ENCODE data around the gene PRM2.

DNA sequence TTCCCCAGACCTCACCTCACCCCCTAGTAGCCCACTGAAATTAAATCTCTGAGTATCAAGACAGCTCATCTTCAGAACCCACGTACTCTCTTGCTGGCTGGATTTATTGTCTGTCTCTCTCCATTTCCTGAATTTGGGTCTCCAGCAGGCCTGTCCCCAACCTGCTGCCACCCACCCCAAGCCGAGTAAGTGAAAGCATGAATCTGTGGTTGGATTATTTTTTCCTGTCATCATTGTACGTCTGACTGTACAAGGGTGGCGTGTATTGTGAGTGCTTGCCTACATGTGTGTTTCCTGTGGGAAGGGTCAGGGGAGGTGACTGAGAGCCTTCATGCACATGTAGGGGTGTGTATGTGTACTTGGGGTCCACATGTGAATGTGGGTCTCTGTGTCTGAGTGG, 12.5 kb downstream of the PRM2 start:
- no peak for TF ChIP-seq TCF12 (IDR thresholded peaks at IDR 0.05; ENCODE audit: low read depth, low read length)
- no peak for TF ChIP-seq CTCF (IDR thresholded peaks at IDR 0.05; ENCODE audit: control extremely low read depth in 1 of 3, insufficient read depth in 1 of 3, low read depth in 1 of 3, low read length in 3 of 3)

Data from H1 (cell line).